NT2/D1 (cell line): ENCODE data around the gene CACNG4.

Source experiments
- SUZ12 ChIP-seq: IDR thresholded peaks from 2 replicates; pipeline ENCODE4 v1.6.1; 2011; ENCODE audit not compliant: insufficient read length, insufficient read depth; ENCODE audit errors: extremely low read depth
- YY1 ChIP-seq: IDR thresholded peaks from 2 replicates; pipeline ENCODE4 v1.6.1; 2011; ENCODE audit not compliant: insufficient read length, insufficient read depth
- ZNF274 ChIP-seq: IDR thresholded peaks from 2 replicates; pipeline ENCODE4 v1.6.1; 2011; ENCODE audit warnings: mild to moderate bottlenecking, low read depth, low read length

GRCh38 chr17:66989579-66989978 lies 25.1 kb downstream of the CACNG4 start:
- TF ChIP-seq YY1: no peak
- no peak for TF ChIP-seq SUZ12
- TF ChIP-seq ZNF274: no peak
